WTC11 (cell line): ENCODE data around the gene IFNL4. TPM values are rescaled to one million over a fixed set of nuclear protein-coding genes. Genes with fewer than 3 reads are reported as not detected.

ENCODE experiments used
- ATAC-seq: fragments of 200-7000 bp; cut with Tn5 transposase; 2 replicates; pipeline ENCODE4 v1.10.0; 2021; ENCODE audit warnings: mild to moderate bottlenecking, moderate library complexity
- CTCF ChIA-PET: fragments of 300-600 bp; sonication (Branson Sonifier 250); formaldehyde crosslinking; loops from one replicate; lab custom pipeline; 2021; ENCODE audit warnings: antibody characterized with exemption; lab: Charles Lee
- POLR2A ChIA-PET: fragments of 350-600 bp; sonication (Branson Sonifier 250); formaldehyde crosslinking; loops from one replicate; lab custom pipeline; 2021; ENCODE audit warnings: antibody characterized with exemption; lab: Charles Lee
- DNase-seq: peaks from one replicate; pipeline ENCODE4 v3.0.0; 2021; ENCODE audit warnings: low spot score
- H3K27ac Mint-ChIP-seq: 2 replicates; pipeline ENCODE4 v1.8.0; 2021; ENCODE audit warnings: mixed read lengths
- H3K27me3 Mint-ChIP-seq: 2 replicates; pipeline ENCODE4 v1.8.0; 2021; ENCODE audit warnings: low read depth, mild to moderate bottlenecking, moderate library complexity, mixed read lengths
- H3K36me3 Mint-ChIP-seq: 2 replicates; pipeline ENCODE4 v1.8.0; 2021; ENCODE audit warnings: mixed read lengths
- H3K4me1 Mint-ChIP-seq: 2 replicates; pipeline ENCODE4 v1.8.0; 2022; ENCODE audit warnings: mixed read lengths
- H3K4me3 Mint-ChIP-seq: 2 replicates; pipeline ENCODE4 v1.8.0; 2021; ENCODE audit warnings: mild to moderate bottlenecking, moderate library complexity, mixed read lengths
- H3K9me3 Mint-ChIP-seq: 2 replicates; pipeline ENCODE4 v1.8.0; 2021; ENCODE audit warnings: mixed read lengths
- AFF4 ChIP-seq: sonication (generic); formaldehyde crosslinking; IDR thresholded peaks from 2 replicates; pipeline ENCODE4 v1.8.1; 2023; ENCODE audit warnings: mild to moderate bottlenecking, missing genetic modification reagents, borderline replicate concordance
- ATF1 ChIP-seq: sonication (generic); formaldehyde crosslinking; IDR thresholded peaks from 2 replicates; pipeline ENCODE4 v1.8.1; 2023; ENCODE audit warnings: mild to moderate bottlenecking, moderate library complexity, missing genetic modification reagents
- CREB1 ChIP-seq: sonication (generic); formaldehyde crosslinking; IDR thresholded peaks from 2 replicates; pipeline ENCODE4 v1.8.0; 2023; ENCODE audit warnings: mild to moderate bottlenecking, missing genetic modification reagents
- ELF4 ChIP-seq: sonication (generic); formaldehyde crosslinking; IDR thresholded peaks from 2 replicates; pipeline ENCODE4 v1.8.1; 2022; ENCODE audit warnings: low read depth, mild to moderate bottlenecking, moderate library complexity, missing genetic modification reagents
- EMX1 ChIP-seq: fragments of 250-450 bp; sonication (Bioruptor Pico); IDR thresholded peaks from 2 replicates; pipeline ENCODE4 v1.8.0; 2021; ENCODE audit warnings: mild to moderate bottlenecking
- FOXJ3 ChIP-seq: sonication (generic); formaldehyde crosslinking; IDR thresholded peaks from 2 replicates; pipeline ENCODE4 v1.9.0; 2021; ENCODE audit warnings: missing genetic modification reagents, mild to moderate bottlenecking, borderline replicate concordance
- FOXK1 ChIP-seq: sonication (generic); formaldehyde crosslinking; IDR thresholded peaks from 2 replicates; pipeline ENCODE4 v1.8.0; 2022; ENCODE audit warnings: mild to moderate bottlenecking, moderate library complexity, missing genetic modification reagents
- FOXP1 ChIP-seq: sonication (generic); formaldehyde crosslinking; IDR thresholded peaks from 2 replicates; pipeline ENCODE4 v1.8.0; 2022; ENCODE audit warnings: missing genetic modification reagents, mild to moderate bottlenecking, moderate library complexity, borderline replicate concordance
- GRHL2 ChIP-seq: fragments of 250-450 bp; sonication (Bioruptor Pico); IDR thresholded peaks from 2 replicates; pipeline ENCODE4 v1.8.0; 2022; ENCODE audit warnings: mild to moderate bottlenecking, moderate library complexity; ENCODE audit not compliant: insufficient replicate concordance, severe bottlenecking
- MYBL2 ChIP-seq: sonication (generic); formaldehyde crosslinking; IDR thresholded peaks from 2 replicates; pipeline ENCODE4 v1.8.1; 2023; ENCODE audit warnings: mild to moderate bottlenecking, moderate library complexity, missing genetic modification reagents
- SOX15 ChIP-seq: fragments of 250-450 bp; sonication (Bioruptor Pico); IDR thresholded peaks from 2 replicates; pipeline ENCODE4 v1.9.0; 2021; ENCODE audit warnings: mild to moderate bottlenecking
- STAT6 ChIP-seq: sonication (generic); formaldehyde crosslinking; conservative IDR thresholded peaks from 2 replicates; pipeline ENCODE4 v1.8.1; 2023; ENCODE audit warnings: mild to moderate bottlenecking, low read depth, missing genetic modification reagents, moderate library complexity
- ZBTB21 ChIP-seq: sonication (generic); formaldehyde crosslinking; IDR thresholded peaks from 2 replicates; pipeline ENCODE4 v1.8.1; 2023; ENCODE audit warnings: mild to moderate bottlenecking, missing genetic modification reagents, borderline replicate concordance
- ZBTB43 ChIP-seq: sonication (generic); formaldehyde crosslinking; IDR thresholded peaks from 2 replicates; pipeline ENCODE4 v1.8.1; 2023; ENCODE audit warnings: mild to moderate bottlenecking, missing genetic modification reagents
- ZNF396 ChIP-seq: fragments of 250-450 bp; sonication (Bioruptor Pico); IDR thresholded peaks from 2 replicates; pipeline ENCODE4 v1.8.0; 2021; ENCODE audit warnings: mild to moderate bottlenecking, moderate library complexity, borderline replicate concordance
- ZNF512 ChIP-seq: sonication (generic); formaldehyde crosslinking; IDR thresholded peaks from 2 replicates; pipeline ENCODE4 v1.8.1; 2022; ENCODE audit warnings: missing genetic modification reagents, borderline replicate concordance
- ZNF671 ChIP-seq: fragments of 250-450 bp; sonication (Bioruptor Pico); IDR thresholded peaks from 2 replicates; pipeline ENCODE4 v1.8.0; 2021; ENCODE audit warnings: mild to moderate bottlenecking
- total RNA-seq: library from RNA; stranded (reverse); gene quantifications from 3 replicates; pipeline ENCODE4 v1.2.3, GENCODE V29; 2021
- TF ChIP-seq, protein P1 (sequence below): fragments of 250-450 bp; sonication (Bioruptor Pico); IDR thresholded peaks from 2 replicates; pipeline ENCODE4 v1.9.0; 2021; ENCODE audit warnings: mild to moderate bottlenecking
- TF ChIP-seq, protein P2 (sequence below): sonication (generic); formaldehyde crosslinking; IDR thresholded peaks from 2 replicates; pipeline ENCODE4 v1.8.1; 2022; ENCODE audit warnings: mild to moderate bottlenecking, moderate library complexity, missing genetic modification reagents
- TF ChIP-seq, protein P3 (sequence below): fragments of 250-450 bp; sonication (Bioruptor Pico); IDR thresholded peaks from 2 replicates; pipeline ENCODE4 v1.9.0; 2021; ENCODE audit warnings: moderate library complexity, mild to moderate bottlenecking, inconsistent platforms, borderline replicate concordance
- TF ChIP-seq, protein P4 (sequence below): fragments of 250-450 bp; sonication (Bioruptor Pico); IDR thresholded peaks from 2 replicates; pipeline ENCODE4 v1.9.0; 2021; ENCODE audit warnings: mild to moderate bottlenecking

Gene IFNL4
- total RNA-seq, 1 experiment from 2014 or later = not detected

- TF ChIP-seq, protein P1, sequence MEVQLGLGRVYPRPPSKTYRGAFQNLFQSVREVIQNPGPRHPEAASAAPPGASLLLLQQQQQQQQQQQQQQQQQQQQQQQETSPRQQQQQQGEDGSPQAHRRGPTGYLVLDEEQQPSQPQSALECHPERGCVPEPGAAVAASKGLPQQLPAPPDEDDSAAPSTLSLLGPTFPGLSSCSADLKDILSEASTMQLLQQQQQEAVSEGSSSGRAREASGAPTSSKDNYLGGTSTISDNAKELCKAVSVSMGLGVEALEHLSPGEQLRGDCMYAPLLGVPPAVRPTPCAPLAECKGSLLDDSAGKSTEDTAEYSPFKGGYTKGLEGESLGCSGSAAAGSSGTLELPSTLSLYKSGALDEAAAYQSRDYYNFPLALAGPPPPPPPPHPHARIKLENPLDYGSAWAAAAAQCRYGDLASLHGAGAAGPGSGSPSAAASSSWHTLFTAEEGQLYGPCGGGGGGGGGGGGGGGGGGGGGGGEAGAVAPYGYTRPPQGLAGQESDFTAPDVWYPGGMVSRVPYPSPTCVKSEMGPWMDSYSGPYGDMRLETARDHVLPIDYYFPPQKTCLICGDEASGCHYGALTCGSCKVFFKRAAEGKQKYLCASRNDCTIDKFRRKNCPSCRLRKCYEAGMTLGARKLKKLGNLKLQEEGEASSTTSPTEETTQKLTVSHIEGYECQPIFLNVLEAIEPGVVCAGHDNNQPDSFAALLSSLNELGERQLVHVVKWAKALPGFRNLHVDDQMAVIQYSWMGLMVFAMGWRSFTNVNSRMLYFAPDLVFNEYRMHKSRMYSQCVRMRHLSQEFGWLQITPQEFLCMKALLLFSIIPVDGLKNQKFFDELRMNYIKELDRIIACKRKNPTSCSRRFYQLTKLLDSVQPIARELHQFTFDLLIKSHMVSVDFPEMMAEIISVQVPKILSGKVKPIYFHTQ (CRISPR knock-in tag) = no peak
- TF ChIP-seq STAT6 (CRISPR knock-in tag) (no peak), FOXP1 (CRISPR knock-in tag) (no peak), ZNF396 (no peak), ATF1 (CRISPR knock-in tag) (no peak)
These were observed 49.4 kb upstream of the IFNL4 start (continued) for GRCh38 chr19:39297931-39298634.

DNA sequence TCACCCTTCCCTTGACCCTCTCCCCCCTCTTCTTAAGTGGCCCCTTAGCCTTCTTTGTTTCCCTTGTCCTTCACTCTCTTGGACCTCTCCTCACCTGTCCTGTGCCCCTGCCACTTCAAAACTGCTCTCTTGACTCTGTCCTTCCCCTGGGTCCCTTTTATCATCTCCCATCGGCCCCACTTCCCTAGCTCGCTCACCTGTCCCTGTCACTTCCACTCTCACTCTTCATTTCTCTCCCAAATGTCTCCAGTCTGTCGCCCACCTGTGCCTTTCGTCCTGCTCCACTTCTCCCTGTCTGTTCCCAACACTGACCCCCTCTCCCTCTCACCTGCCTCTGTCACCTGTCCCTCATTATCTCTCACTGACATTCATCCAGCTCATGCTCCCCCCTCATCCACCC lies 48.2 kb upstream of the IFNL4 start:
- CTCF ChIA-PET = interaction anchor here (0.9 to 1.3 kb wide), 3 partner anchors 50 to 245 kb away, joined by 3 to 5 read pairs (median 4); no protein-coding TSS in a partner anchor
- peak overlapping the region; percentile 43; the same call in 1 of the 2 replicates for H3K27ac Mint-ChIP-seq
- peaks cover 17% of the 10 kb centered on the region for H3K27me3 Mint-ChIP-seq
- TF ChIP-seq FOXJ3 (CRISPR knock-in tag) (no peak), ZNF512 (no peak), EMX1 (CRISPR knock-in tag) (no peak), ELF4 (CRISPR knock-in tag) (no peak), ZNF671 (no peak), GRHL2 (no peak), MYBL2 (no peak), FOXK1 (CRISPR knock-in tag) (no peak), AFF4 (CRISPR knock-in tag) (no peak), ZBTB43 (no peak), ZBTB21 (CRISPR knock-in tag) (no peak), SOX15 (CRISPR knock-in tag) (no peak), CREB1 (CRISPR knock-in tag) (no peak)
- TF ChIP-seq, protein P2, sequence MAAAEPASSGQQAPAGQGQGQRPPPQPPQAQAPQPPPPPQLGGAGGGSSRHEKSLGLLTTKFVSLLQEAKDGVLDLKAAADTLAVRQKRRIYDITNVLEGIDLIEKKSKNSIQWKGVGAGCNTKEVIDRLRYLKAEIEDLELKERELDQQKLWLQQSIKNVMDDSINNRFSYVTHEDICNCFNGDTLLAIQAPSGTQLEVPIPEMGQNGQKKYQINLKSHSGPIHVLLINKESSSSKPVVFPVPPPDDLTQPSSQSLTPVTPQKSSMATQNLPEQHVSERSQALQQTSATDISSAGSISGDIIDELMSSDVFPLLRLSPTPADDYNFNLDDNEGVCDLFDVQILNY (CRISPR knock-in tag) = no peak
- TF ChIP-seq, protein P3, sequence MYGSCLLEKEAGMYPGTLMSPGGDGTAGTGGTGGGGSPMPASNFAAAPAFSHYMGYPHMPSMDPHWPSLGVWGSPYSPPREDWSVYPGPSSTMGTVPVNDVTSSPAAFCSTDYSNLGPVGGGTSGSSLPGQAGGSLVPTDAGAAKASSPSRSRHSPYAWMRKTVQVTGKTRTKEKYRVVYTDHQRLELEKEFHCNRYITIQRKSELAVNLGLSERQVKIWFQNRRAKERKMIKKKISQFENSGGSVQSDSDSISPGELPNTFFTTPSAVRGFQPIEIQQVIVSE (CRISPR knock-in tag) = no peak
- TF ChIP-seq, protein P4, sequence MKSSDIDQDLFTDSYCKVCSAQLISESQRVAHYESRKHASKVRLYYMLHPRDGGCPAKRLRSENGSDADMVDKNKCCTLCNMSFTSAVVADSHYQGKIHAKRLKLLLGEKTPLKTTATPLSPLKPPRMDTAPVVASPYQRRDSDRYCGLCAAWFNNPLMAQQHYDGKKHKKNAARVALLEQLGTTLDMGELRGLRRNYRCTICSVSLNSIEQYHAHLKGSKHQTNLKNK (CRISPR knock-in tag) = no peak

More for the DNA sequence above, 48.2 kb upstream of the IFNL4 start:
- Mint-ChIP-seq H3K4me3 (no peak overlapping the region), H3K4me1 (no peaks in the 10 kb centered on the region), H3K36me3 (no peaks in the 10 kb centered on the region), H3K9me3 (no peaks in the 10 kb centered on the region)
- DNase-seq (no peak), ATAC-seq (no peak)
- POLR2A ChIA-PET = no interaction called here
